ENCODE results near the gene TBXAS1.

- TF ChIP-seq ZNF138 (CRISPR knock-in tag; conservative IDR thresholded peaks at IDR 0.05): no peak
- no peak for TF ChIP-seq CTCF (IDR thresholded peaks at IDR 0.05)
- TF ChIP-seq NR3C1 (CRISPR knock-in tag; conservative IDR thresholded peaks at IDR 0.05; ENCODE audit: low read depth): no peak
- no peak for TF ChIP-seq NR2C2 (CRISPR knock-in tag; IDR thresholded peaks at IDR 0.05)
- no peak for TF ChIP-seq ZNF281 (CRISPR knock-in tag; IDR thresholded peaks at IDR 0.05)
- no peak for TF ChIP-seq ZNF232 (CRISPR knock-in tag; IDR thresholded peaks at IDR 0.05)
- TF ChIP-seq USF2 (CRISPR knock-in tag; IDR thresholded peaks at IDR 0.05): no peak
- TF ChIP-seq IRF1 (CRISPR knock-in tag; IDR thresholded peaks at IDR 0.05): no peak
- no peak for TF ChIP-seq NR1H2 (CRISPR knock-in tag; IDR thresholded peaks at IDR 0.05)
- TF ChIP-seq ZNF416 (CRISPR knock-in tag; IDR thresholded peaks at IDR 0.05): no peak
- TF ChIP-seq MAX (CRISPR knock-in tag; IDR thresholded peaks at IDR 0.05): no peak
- no peak for TF ChIP-seq ATF2 (CRISPR knock-in tag; IDR thresholded peaks at IDR 0.05; ENCODE audit: borderline replicate concordance, low read depth)
- TF ChIP-seq NFE2L1 (CRISPR knock-in tag; IDR thresholded peaks at IDR 0.05): no peak
These were observed 145.2 kb downstream of the TBXAS1 start for GRCh38 chr7:139974179-139974811.

Measured in WTC11 (cell line).